GM21619 (cell line): ENCODE measurements around the gene PFDN2.

Experiments used
- ATAC-seq: cut with Tn5 transposase; IDR thresholded peaks from one replicate; pipeline ENCODE4 v1.9.1; 2021; ENCODE audit not compliant: unreplicated experiment

PFDN2 gene, protein sequence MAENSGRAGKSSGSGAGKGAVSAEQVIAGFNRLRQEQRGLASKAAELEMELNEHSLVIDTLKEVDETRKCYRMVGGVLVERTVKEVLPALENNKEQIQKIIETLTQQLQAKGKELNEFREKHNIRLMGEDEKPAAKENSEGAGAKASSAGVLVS

DNA sequence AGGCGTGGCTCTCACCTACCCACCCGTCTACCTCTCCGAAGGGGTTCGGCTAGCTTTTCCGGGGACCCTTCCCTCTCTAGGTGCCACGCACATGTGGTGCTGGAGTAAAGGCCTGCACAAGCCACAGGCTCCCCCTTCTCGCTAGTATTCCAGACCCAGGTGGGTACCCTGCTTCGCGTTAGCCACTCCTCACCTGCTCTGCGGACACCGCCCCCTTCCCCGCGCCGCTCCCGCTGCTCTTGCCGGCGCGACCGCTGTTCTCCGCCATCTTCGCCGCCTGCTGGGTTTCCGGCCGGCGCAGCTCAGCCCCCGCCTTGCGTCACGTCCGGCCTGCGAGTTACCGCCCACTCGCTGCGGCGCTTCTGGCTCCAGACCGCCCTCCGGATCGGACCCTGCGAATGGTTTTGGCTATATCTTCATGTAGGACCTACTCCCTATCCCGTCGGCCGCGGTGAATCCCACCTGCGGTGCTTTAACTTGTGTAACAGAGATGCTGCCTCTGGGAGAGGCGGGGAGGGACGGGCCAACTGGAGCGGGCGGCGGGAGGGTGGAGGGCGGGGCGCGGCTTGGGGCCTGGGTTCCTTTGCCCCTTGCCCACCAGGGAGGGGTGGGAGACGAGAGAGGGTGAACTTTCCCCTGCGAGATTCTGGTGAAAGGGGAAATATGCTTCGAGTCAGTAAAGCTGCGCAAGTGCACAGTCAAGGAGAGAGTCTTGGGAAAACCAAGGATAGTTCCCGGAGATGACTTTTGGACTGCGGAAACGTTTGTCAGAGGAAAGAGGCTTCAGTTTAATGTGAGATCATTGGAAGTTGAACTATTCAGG is at the start of gene PFDN2, which contains the start of gene NIT1:
Gene PFDN2, minus strand, starts transcription at position 279 of the 823 bp plus-strand sequence. Its CDS starts 11 bp downstream, at position 268.
Gene NIT1, plus strand, starts transcription at position 347 of the 823 bp plus-strand sequence. Its CDS starts 72 bp downstream, at position 419.
- ATAC-seq = peak; percentile 85

GRCh38 chr1:161166669-161167548 is 49.1 kb upstream of the PFDN2 start:
- no peak for ATAC-seq

DNA sequence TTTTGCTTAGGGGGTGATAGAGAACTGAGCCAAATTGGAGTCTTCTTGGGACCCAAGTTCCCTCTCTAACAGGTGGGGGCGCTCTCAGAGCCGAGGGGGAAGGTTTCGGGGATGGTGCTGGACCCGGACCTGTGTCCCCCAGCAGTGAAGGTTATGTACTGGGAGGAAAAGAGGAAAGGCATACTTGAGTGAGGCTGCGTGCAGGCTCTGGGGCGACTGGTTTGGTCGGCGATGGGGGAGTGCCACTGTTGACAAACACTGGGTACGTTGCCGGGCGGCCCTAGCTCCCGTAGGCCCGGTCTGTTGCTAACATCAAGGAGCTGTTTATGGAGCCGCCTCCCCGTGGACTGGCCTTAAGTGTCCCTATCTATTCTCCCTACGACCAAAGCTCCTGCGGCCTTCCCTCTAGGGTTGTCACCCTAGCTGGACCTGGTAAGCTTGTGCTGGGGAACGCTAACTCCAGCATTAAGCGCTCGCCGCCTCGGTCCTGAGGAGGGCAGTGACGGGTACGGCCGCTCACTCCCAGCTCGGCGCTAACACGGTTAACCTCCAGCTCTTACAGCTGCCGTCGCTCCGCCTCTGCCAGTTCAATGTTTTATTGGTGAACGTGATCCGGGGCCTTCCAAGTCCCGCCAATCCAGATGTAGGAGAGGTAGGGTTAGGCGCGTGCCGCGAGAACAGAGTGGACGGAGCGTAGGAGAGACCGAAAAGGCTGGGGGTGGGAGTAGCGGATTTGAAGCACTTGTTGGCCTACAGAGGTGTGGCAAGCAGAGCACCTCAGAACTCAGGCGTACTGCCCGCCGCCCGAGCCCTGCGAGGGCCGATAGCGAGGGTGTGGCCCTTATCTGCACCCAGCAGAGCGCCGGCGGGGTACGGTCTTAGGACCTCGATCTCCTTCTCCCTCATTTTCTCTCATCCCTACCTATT is 48.2 kb upstream of the PFDN2 start, which contains the start of gene PPOX:
Gene PPOX, plus strand, starts transcription at position 685 of the 927 bp plus-strand sequence. CDS start 422 bp downstream, outside the sequence.
- ATAC-seq = peak; percentile 94

GRCh38 chr1:161164901-161165610 is 47.2 kb upstream of the PFDN2 start:
- no peak for ATAC-seq

DNA sequence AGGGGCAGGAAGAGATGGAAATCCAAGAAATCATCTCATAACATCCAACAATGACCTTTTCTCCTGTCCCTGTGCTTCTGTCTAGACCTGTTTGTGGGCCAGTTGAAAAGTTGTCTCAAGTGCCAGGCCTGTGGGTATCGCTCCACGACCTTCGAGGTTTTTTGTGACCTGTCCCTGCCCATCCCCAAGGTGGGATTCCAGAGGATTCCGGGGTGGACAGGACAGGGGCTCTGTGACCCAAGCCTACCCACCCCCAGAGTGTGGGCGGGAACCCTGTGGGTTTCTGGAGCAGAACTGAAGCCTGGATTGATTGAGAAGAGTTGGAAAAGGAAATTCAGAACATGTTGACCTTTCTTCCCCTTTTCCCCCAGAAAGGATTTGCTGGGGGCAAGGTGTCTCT is 46.0 kb upstream of the PFDN2 start:
- no peak for ATAC-seq

DNA sequence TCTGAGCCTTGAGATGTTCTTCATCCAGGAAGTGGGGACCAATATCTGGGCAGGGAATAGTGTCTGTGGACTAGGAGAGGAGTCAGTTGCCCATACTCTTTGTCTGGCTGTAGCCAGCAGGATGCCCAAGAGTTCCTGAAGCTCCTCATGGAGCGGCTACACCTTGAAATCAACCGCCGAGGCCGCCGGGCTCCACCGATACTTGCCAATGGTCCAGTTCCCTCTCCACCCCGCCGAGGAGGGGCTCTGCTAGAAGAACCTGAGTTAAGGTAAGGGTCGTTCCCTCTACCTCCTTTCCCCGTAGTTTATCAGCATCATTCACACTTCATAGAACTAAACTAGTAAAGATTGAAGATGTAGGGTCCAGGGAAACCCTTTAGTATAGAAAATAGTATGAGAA is 45.0 kb upstream of the PFDN2 start:
- no peak for ATAC-seq

DNA sequence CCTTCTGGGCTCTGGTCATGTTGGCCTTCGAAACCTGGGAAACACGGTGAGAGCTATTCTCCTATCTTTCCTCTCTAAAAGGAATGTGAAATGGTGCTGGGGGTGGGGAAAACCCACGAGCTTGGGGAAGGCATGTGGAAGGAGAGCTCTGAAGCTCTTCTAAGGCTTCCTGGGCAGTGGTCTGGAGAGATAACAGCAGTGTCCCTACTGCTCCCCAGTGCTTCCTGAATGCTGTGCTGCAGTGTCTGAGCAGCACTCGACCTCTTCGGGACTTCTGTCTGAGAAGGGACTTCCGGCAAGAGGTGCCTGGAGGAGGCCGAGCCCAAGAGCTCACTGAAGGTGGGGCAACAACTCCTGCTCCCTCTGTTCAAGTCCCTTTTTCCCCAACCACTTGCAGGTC is 44.2 kb upstream of the PFDN2 start:
- no peak for ATAC-seq

GRCh38 chr1:161161652-161162051 is 43.8 kb upstream of the PFDN2 start:
- no peak for ATAC-seq

GRCh38 chr1:161160671-161161145 is 42.9 kb upstream of the PFDN2 start:
- ATAC-seq = no peak

- no peak for ATAC-seq
Observed at GRCh38 chr1:161159913-161160243, 42.0 kb upstream of the PFDN2 start.

DNA sequence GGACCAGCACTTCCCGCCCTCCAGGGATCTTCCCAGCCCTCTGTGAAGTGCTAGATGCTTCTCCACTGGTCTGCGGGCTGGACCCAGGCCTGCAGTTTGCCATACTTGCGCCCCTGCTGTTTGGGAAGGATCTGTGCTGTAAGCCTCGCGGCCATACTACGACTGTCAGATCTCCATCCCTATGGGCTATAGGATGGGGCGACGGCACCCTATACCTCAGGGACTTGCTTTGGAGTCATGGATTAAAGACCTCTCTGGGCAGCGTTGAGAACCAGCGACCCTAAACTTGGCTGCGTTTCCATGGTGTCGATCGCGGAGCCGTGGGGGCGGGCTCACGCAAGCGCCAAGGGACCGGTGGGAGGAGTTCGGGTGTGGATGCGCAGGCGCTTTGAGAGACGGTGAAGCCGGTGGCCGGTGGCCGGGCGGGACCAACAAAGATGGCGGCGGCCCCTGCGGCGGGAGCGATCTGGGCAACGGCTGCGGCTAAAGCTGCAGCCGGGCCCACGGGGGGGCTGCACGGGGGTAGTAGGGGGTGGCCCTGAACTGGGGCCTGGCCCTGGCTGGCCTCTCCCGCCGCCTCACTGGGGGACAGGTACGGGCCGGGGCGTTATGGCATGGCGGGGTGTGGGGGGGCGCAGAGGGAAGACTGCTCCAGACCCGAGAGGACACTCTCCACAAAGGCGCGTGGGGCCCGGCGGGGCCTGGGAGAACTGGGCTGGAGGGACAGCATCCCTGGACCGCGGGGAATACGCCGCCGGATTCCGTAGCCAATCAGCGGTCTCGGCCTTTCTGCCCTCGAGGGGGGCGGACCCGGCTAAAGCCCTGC is 41.5 kb upstream of the PFDN2 start, which contains the start of gene USP21:
Gene USP21, plus strand, starts transcription at position 414 of the 826 bp plus-strand sequence. CDS start 1,141 bp downstream, outside the sequence.
- ATAC-seq = peak; percentile 82

GRCh38 chr1:161158316-161159010 is 40.6 kb upstream of the PFDN2 start:
- ATAC-seq = no peak

DNA sequence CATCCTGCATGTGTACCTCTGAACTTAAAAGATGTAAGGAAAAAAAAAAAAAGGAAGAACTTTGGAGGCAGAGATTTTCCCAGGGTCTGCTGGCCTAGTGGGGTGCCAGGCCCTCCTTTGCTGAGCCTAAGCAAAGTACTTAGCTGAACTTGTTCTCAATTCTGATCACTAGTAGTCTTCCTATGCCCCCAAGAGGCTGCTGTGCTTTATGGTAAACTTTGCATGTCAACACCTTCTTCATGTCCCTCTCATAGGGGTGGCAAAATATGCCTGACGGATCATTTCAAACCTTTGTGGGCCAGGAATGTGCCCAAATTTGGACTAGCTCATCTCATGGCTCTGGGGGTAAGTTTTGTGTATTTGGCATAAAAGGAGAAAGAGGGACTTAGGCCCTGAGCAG is 40.0 kb upstream of the PFDN2 start:
- no peak for ATAC-seq

DNA sequence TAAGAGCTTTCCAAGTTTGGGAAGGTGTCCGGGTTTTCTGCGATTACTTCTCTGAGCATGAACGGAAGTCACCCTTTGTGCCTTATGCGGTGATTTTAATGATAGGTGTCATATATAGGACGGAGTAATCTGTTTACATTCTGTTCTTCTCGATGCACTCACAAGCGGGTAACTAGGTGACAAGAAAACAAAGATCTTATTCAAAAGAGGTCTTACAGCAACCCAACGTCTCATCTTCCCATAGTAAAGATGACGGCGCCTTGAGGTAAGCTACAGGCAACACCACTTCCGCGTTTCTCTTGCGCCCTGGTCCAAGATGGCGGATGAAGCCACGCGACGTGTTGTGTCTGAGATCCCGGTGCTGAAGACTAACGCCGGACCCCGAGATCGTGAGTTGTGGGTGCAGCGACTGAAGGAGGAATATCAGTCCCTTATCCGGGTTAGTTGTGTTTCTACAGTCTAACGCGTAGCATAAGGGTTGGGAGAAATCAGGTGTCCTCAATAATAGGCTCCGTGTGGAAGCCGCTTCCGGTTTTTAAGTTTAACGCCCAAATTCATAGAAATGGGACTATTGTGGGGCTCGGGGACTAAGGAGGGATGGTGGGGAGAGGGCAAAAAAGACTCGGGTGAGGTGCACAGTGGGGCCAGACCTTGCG is 36.0 kb upstream of the PFDN2 start, which contains the start of gene UFC1:
Gene UFC1, plus strand, starts transcription at position 297 of the 656 bp plus-strand sequence. Its CDS starts 20 bp downstream, at position 317.
- peak; percentile 87 for ATAC-seq

GRCh38 chr1:161153176-161153575 is 35.3 kb upstream of the PFDN2 start:
- ATAC-seq = no peak

DNA sequence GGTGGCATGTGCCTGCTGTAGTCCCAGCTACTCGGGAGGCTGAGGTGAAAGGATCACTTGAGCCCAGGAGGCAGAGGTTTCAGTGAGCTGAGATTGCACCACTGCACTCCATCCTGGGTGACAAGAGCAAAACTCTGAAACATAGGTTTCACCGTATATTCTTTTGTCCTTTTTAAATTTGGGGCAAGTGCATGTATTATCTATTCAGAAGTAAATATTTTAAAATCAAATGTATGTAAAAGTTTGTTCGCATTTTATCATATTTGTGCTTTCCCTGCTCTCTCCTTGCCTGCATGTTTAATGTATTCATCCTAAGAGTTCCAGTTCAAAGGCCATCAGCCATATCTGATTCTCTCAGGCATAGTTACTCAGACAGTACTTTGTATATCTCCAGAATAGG is 28.0 kb upstream of the PFDN2 start:
- no peak for ATAC-seq

GRCh38 chr1:161140755-161141400 is 23.0 kb upstream of the PFDN2 start:
- no peak for ATAC-seq
